Ureter (tissue), 1 donor: ENCODE data around the gene ABHD2. TPM values are rescaled to one million over a fixed set of nuclear protein-coding genes. Genes with fewer than 3 reads are reported as not detected.
"Not testable (repeated sequence)": the region's sequence is repeated elsewhere in the genome, so short reads cannot be mapped to it uniquely, and the experiment has no call there.

Experiments used
- DNase-seq: peaks from one replicate; pipeline ENCODE4 v3.0.0-alpha.2; 2020; ENCODE audit warnings: low spot score
- total RNA-seq: library from RNA; stranded (reverse); gene quantifications from one replicate; pipeline ENCODE4 v1.2.4, GENCODE V29; 2023
- donor health status: DM: yes; HTN: yes; CAD: no.

ABHD2 gene
- total RNA-seq, 1 donor from 2014 or later, result 134 TPM

DNA sequence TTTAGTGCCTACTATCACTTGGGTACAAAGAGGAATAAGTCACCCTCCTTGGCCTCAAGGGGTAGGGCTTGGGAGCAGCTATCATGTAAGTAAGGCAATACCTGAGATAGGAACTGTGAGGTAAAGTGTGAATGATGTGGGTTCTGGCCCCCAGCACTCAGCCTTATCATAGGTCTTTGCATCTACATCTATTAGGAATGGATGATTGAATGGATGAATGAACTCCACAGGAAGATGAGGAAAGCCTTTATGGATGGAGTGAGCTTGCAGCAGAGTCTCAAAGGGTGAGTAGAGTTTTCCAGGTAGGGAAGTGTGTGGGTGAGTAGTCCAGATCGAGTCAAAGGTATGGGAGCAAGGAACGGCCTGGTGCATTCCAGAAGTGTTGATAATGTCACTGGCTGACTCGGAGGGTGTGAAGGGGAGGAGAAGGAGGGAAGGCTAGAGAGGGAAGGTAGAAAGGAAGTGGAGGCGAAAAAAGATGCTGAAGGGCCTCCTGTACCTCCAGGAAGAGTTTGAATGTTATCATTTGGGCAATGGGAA lies 13.1 kb upstream of the ABHD2 start:
- DNase-seq, result no peak

- no peak for DNase-seq
Observed at GRCh38 chr15:89075846-89076245, 12.4 kb upstream of the ABHD2 start.

- no peak for DNase-seq
Observed at GRCh38 chr15:89077750-89078149, 10.5 kb upstream of the ABHD2 start.

GRCh38 chr15:89078851-89079810 lies 9.1 kb upstream of the ABHD2 start:
- no peak for DNase-seq

GRCh38 chr15:89081878-89082277 lies 6.4 kb upstream of the ABHD2 start:
- no peak for DNase-seq

GRCh38 chr15:89083246-89083645 lies 5.0 kb upstream of the ABHD2 start:
- no peak for DNase-seq

GRCh38 chr15:89085289-89085926 lies 2.8 kb upstream of the ABHD2 start:
- DNase-seq, result no peak

- DNase-seq, result not testable (repeated sequence)
Observed at GRCh38 chr15:89085933-89086332, 2.3 kb upstream of the ABHD2 start.

GRCh38 chr15:89086390-89086789 lies 1.9 kb upstream of the ABHD2 start:
- DNase-seq, result not testable (repeated sequence)

DNA sequence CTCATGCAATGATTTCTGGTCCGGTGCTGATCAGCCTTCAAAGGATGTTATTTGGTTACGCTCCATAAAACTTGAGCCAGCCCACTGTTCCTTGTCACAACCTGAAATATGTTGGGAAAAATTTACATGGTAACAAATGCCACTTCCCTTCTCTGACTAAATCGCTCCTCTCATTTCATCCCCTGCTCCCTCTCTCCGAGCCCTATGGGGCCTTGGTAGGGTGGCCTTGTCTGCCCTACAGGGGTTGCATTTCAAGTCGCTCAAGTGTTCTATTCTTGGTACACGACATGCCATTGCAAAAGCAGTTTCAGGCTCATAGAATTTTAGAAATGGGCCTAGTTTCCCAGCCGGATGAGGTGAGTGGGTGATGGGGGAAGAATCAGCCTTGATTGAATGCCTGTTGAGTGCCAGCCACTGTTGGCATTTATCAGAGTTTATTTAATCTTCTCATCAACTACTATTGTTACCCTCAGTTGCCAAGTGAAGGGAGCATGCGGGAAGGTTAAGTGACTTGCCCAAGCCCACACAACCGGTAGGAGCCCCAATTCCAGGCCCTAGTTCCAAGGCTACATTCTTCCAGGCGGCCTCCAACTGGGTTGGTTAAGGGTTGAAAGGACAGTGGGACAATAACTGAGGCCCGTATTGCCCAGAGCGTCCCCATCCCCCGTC lies 961 bp upstream of the ABHD2 start:
- DNase-seq, result no peak

DNA sequence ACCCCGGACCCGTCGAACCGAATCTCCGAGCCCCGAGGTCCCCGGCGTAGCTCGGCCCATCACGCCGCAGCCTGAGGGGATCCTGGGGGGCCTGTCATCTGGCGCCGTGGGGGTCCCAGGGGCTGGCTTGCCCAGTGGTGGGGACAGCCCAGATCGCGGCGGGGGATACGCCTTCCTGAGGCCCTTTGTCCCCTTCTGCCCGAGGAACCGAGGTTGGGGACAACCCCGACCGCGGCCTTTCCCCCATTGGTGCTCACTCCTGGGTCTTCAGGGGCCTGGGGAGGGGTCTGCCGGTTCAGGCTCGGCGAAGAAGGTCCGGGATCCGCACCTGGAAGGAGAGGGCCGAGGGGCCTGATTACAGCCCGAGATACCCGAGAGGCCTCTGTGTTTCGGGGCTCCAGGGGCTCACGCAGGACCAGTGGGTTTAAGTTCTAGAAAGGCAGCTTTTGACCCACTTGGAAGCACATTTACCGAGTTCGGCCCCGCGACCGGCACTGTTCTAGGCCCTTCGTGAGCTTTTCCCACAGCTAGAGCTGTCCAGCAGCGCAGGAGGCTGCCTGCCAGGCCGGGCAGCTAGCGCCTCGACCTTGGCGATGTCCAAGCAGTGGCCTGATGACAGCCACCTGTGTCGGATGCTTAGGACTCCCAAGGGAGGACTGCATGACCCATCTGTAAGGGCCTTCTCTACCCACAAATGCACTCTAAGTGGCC lies 504 bp downstream of the ABHD2 start:
- no peak for DNase-seq

DNA sequence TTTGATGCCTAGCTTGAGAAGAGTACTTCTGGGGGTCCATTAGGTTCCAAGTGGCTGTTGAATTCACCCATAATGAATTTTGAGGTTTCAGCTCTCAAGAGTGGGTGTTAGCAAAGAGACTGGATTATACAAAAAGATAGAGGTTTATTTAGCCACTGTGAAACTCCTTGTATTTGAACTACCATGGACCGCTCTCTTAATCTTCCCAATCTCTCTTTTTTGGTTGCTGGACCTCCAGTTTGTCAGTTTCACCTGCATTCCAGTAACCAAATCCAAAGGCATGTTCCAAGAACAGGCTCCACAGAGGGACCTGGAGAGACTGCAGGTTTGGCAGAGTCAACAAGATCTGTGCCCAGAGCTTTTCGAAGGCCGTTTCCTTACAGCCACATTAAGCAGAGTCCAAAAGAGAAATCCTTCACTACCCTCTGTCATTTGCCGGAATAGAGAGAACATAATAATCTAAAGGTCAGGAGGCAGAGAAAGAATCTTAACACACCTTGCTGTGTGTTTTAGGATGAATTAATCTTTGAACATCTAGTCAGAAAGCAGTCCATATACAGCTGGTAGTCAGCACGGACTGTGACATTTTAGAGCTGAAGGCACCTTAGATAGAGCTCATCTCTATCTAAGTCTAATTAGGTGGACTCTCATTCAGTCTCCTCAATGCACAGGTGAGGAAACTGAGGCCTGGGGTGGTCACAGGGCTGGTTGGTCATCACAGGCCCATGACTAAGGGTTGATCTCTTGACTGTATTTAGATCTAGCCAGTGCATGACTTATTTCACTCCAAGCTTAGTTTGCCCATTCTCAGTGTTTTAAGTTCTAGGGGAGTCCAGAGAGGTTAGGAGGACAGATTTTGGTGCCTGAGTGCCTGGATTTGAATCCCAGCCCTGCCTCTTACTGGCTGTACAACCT lies 1.3 kb downstream of the ABHD2 start:
- no peak for DNase-seq

DNA sequence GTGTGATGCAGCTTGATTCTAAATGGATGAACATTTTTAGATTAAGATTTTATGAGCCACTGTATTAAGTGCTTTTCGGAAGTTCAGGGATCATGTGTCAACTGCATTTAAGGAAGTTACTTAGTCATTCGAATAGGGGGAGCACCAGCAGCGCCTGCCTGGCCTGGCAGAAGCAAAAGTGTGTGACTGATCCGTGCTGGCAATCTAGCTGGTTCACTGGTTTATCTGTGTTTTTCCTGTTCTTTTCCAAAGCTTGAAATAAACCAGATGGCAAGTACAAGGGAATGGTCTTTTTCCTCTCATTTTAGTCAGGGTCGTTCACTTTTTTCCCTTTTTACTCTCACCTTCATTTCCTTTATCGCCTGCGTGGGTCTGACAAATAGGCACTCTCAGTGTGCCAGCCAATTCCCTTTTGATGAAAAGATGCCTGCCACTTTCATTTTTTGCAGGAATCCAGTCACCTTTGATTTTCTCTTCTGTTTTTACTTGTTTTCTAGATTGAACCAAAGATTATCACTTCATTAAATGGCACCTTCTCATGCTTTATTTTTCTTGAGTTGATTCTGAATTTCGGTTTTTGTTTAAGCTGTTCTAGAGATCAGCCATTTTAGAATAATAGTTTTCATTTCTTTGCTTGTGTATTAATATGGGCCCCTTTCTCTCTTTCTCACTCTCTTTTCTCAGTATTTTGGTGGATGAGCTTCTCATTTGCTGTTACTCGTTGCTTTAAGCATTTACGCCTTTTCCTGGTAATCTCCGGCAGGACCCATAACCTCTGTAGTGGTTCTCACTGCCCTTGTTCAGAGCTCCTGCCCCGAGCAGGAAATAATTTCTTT lies 2.8 kb downstream of the ABHD2 start:
- peak; percentile 77 for DNase-seq

GRCh38 chr15:89091627-89092220 lies 3.5 kb downstream of the ABHD2 start:
- DNase-seq, result no peak

- DNase-seq, result no peak
Observed at GRCh38 chr15:89093509-89093908, 5.3 kb downstream of the ABHD2 start.

GRCh38 chr15:89095073-89095472 lies 6.8 kb downstream of the ABHD2 start:
- DNase-seq, result no peak

DNA sequence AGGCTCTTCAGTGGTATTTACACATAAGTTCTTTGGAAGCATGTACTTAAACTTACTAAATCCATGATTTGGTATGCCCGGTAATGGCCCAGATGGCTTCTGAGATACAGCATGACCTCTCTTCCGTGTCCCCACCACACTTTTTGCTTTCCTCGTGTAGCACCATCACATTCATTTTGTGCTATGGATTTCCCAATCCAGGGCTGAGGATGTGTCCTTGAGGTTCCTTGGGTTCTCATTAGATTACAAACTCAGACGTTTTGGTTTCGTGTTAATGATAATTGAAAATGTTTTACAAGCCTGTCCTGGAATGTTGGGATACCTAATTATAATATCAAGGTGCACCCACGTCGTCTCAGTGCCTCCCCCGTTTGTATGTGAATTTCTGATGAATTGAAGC lies 7.3 kb downstream of the ABHD2 start:
- DNase-seq, result no peak

- no peak for DNase-seq
Observed at GRCh38 chr15:89096664-89097063, 8.4 kb downstream of the ABHD2 start.

DNA sequence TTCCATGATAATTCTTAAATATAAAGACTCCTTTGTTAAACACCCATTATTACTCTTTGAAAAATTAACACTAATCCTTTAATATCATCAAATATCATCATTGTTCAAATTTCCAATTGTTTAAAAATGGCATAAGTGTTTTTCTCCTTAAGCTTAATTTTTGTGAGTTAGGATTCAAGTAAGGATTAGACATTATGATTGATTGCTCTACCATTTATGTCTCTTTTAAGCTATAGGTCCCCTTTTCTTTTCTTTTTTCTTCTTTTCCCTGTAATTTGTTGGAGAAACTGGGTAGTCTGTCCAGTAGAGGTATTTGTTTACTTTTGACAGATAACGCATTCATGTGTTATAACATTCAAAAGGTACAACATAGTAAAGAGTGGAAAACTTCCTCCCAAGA lies 9.1 kb downstream of the ABHD2 start:
- DNase-seq, result no peak
